ENCODE data around the gene MRC2.
"Not testable (repeated sequence)": the region's sequence is repeated elsewhere in the genome, so short reads cannot be mapped to it uniquely, and the experiment has no call there.

MRC2 gene

DNA sequence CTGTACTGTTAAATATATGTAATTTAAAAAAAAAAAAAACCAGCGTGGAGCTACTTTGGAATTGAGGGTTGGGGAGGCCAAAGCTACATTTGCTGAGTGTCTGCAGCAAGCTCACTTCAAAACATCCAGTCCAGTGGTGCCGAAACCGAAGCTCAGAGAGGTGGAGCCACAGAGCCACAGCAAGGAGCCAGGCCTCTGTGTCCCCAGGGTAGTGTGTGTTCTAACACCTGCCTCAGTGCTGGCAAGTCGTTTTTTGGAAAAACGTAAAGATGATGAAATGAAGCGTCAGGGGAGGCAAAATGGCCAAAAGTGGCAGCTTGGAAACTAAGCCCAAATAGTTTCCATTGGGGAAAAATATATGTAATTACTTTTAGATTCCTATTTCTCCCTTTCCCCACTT is 36.1 kb upstream of the MRC2 start:
- DNase-seq (ENCODE audit: low spot score): no peak
- TF ChIP-seq, protein P1, sequence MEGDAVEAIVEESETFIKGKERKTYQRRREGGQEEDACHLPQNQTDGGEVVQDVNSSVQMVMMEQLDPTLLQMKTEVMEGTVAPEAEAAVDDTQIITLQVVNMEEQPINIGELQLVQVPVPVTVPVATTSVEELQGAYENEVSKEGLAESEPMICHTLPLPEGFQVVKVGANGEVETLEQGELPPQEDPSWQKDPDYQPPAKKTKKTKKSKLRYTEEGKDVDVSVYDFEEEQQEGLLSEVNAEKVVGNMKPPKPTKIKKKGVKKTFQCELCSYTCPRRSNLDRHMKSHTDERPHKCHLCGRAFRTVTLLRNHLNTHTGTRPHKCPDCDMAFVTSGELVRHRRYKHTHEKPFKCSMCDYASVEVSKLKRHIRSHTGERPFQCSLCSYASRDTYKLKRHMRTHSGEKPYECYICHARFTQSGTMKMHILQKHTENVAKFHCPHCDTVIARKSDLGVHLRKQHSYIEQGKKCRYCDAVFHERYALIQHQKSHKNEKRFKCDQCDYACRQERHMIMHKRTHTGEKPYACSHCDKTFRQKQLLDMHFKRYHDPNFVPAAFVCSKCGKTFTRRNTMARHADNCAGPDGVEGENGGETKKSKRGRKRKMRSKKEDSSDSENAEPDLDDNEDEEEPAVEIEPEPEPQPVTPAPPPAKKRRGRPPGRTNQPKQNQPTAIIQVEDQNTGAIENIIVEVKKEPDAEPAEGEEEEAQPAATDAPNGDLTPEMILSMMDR (IDR thresholded peaks at IDR 0.05; ENCODE audit: extremely low read depth, missing control alignments): no peak

DNA sequence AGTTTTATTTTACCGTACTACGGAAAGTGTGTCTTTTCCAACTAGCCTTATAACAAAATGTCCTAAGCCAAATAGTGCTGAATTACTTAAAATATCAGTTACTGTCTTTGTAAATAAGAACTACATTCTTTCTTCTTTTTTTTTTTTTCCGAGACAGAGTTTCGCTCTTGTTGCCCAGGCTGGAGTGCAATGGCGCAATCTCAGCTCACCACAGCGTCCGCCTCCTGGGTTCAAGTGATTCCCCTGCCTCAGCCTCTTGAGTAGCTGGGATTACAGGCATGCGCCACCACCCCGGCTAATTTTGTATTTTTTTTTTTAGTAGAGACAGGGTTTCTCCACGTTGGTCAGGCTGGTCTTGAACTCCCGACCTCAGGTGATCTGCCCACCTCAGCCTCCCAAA is 35.6 kb upstream of the MRC2 start:
- not testable (repeated sequence) for DNase-seq (ENCODE audit: low spot score)

DNA sequence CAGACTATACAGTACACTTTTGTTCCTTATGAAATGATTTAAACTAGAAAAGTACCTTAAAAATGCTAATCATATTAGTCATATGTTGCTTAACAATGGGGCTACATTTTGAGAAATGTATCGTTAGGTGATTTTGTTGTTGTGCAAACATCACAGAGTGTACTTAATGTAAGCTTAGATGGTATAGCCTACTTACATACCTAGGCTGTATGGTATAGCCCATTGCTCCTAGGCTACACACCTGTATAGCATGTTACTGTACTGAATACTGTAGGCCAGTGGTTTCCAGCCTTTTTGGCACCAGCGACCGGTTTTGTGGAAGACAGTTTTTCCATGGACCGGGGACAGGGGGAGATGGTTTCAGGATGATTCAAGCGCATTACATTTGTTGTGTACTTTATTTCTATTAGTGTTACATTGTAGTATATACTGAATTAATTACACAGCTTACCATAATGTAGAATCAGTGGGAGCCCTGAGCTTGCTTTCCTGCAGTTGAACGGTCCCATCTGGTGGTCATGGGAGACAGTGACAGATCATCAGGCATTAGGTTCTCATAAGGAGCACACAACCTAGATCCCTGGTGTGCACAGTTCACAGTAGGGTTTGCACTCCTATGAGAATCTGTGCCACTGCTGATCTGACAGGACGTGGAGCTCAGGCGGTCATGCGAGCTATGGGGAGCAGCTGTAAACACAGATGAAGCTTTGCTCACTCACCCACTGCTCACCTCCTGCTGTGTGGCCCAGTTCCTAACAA is 35.0 kb upstream of the MRC2 start:
- no peak for DNase-seq (ENCODE audit: low spot score)
- TF ChIP-seq, protein P1 (IDR thresholded peaks at IDR 0.05; ENCODE audit: extremely low read depth, missing control alignments): no peak

DNA sequence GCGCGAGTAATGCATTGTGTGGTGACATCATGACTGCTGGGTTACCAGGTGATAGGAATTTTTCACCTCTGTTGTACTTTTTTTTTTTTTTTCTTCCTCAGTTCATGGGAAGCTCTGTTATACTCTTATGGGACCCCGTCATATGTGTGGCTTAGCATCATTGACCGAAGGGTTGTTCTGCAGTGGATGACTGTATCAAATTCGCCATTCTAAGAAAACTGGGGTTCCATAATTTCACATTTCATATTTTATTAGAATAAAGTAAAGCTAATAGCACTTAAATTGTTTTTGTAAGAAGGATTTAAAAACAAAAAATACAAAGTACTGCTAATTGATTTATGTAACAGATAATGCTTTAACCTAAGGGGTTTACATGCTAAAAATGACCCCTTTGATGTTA is 32.0 kb upstream of the MRC2 start:
- TF ChIP-seq, protein P1 (IDR thresholded peaks at IDR 0.05; ENCODE audit: extremely low read depth, missing control alignments): no peak
- DNase-seq (ENCODE audit: low spot score): no peak

DNA sequence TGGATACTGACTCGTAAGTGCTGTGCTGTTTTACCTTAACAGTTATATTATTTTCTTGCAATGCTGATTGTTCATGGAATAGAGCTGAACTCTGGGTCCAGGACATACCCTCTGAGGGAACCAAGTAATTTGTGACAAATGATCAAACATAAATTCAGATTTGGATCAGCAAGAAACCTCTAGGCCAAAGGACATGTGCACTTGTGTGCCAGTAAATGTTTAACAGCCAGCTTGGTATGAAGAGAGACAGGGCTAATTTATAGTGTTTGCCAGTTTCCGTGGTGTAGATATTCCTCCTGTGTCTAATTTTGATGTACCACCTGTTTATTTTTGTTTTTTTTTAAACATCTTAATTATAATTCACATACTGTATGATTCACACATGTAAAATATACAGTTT is 30.8 kb upstream of the MRC2 start:
- TF ChIP-seq, protein P1 (IDR thresholded peaks at IDR 0.05; ENCODE audit: extremely low read depth, missing control alignments): no peak
- no peak for DNase-seq (ENCODE audit: low spot score)

DNA sequence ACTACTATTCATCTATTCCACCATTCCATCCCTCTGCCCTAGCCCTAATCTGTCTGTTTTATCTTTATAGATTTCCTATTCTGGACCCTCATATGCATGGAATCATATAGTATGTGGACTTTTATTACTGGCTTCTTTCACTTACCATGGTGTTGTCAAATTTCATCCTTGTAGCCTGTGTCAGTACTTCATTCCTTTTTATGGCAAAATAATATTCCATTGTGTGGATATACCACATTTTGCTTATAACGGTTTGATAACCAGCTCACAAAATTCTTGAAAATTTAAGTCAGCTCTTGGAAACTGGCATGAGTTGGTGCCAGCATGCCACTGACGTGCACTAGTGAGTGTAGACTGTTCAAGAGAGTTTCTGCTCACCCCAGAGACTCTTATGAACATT is 30.3 kb upstream of the MRC2 start:
- TF ChIP-seq, protein P1 (IDR thresholded peaks at IDR 0.05; ENCODE audit: extremely low read depth, missing control alignments): no peak
- DNase-seq (ENCODE audit: low spot score): no peak

DNA sequence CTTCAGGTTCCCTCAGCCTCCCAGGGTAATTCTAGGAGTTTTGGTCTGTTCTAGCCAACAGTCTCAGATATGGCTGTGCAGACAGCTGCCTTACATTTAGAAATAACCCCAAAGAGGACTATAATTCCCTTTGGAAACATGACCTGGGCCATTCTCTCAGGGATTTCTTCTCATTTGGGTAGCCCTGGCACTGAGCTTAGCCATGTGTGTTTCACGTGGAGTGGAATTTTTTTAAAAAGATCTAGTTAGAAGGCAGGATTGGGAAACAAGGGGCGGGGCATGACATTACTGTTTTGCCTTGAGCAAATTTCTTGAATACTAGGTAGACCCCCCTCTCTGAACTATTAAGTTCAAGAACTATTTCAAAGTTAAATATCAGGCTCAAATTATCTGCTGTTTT is 29.6 kb upstream of the MRC2 start:
- TF ChIP-seq, protein P1 (IDR thresholded peaks at IDR 0.05; ENCODE audit: extremely low read depth, missing control alignments): no peak
- DNase-seq (ENCODE audit: low spot score): no peak

All from GM20000 (cell line).